HEK293 (cell line): ENCODE data around the gene CDCA8.

ENCODE experiments used
- CTCF ChIA-PET: fragments of 350-600 bp; formaldehyde crosslinking; extraction: SDS; loops from one replicate; lab custom pipeline; 2021; ENCODE audit warnings: antibody characterized with exemption; lab: Yijun Ruan, JAX
- POLR2A ChIA-PET: fragments of 300-600 bp; formaldehyde crosslinking; extraction: SDS; loops from one replicate; lab custom pipeline; 2020; ENCODE audit warnings: antibody characterized with exemption, inconsistent platforms; lab: Yijun Ruan, JAX
- H3K27ac ChIP-seq: fragments of 200-500 bp; sonication (Bioruptor generic); 2 replicates; pipeline ENCODE4 v1.5.1; 2014; ENCODE audit warnings: low read depth, low read length, control low read depth, inconsistent platforms; ENCODE audit errors: extremely low read depth
- H3K36me3 ChIP-seq, 2 experiments: fragments of 200-500 bp in 1 of 2; sonication (Bioruptor generic) in 1 of 2; 1 replicate in 1 of 2; 2 replicates in 1 of 2; pipeline ENCODE4 v1.5.1; 2014 to 2017; ENCODE audit warnings: inconsistent platforms in 2 of 2, low read length in 2 of 2; ENCODE audit not compliant: control insufficient read depth in 2 of 2, insufficient read depth in 1 of 2
- H3K4me1 ChIP-seq: fragments of 200-500 bp; sonication (Bioruptor generic); 2 replicates; pipeline ENCODE4 v1.5.1; 2014; ENCODE audit warnings: mild to moderate bottlenecking, low read length, inconsistent platforms; ENCODE audit not compliant: control insufficient read depth, insufficient read depth
- H3K4me3 ChIP-seq: 2 replicates; pipeline ENCODE4 v1.5.1; 2011; ENCODE audit warnings: low read depth, mild to moderate bottlenecking, control low read depth, low read length, moderate library complexity
- H3K9me3 ChIP-seq: fragments of 200-500 bp; sonication (Bioruptor generic); 2 replicates; pipeline ENCODE4 v1.5.1; 2014; ENCODE audit warnings: low read depth, low read length, inconsistent platforms; ENCODE audit not compliant: control insufficient read depth, insufficient read depth
- EGR2 ChIP-seq: fragments of 450-650 bp; formaldehyde crosslinking; IDR thresholded peaks from 2 replicates; pipeline ENCODE4 v1.5.1; 2016; ENCODE audit warnings: low read depth, missing biosample characterization, missing genetic modification characterization
- FEZF1 ChIP-seq: fragments of 450-650 bp; formaldehyde crosslinking; IDR thresholded peaks from 2 replicates; pipeline ENCODE4 v1.5.1; 2016; ENCODE audit warnings: missing biosample characterization, missing genetic modification characterization
- GLIS2 ChIP-seq: fragments of 450-650 bp; formaldehyde crosslinking; IDR thresholded peaks from 2 replicates; pipeline ENCODE4 v1.5.1; 2016; ENCODE audit warnings: missing biosample characterization, missing genetic modification characterization
- MZF1 ChIP-seq: fragments of 450-650 bp; formaldehyde crosslinking; IDR thresholded peaks from 2 replicates; pipeline ENCODE4 v1.5.1; 2017; ENCODE audit warnings: missing biosample characterization, missing genetic modification characterization, borderline replicate concordance
- SETDB1 ChIP-seq: IDR thresholded peaks from one replicate; pipeline ENCODE4 v1.6.1; 2017; ENCODE audit warnings: mild to moderate bottlenecking, low read length, moderate library complexity, mixed read lengths; ENCODE audit not compliant: insufficient read length
- TCF7L2 ChIP-seq: IDR thresholded peaks from 2 replicates; pipeline ENCODE4 v1.6.1; 2011; ENCODE audit warnings: low read depth, mild to moderate bottlenecking, inconsistent platforms, low read length, moderate library complexity, borderline replicate concordance
- WT1 ChIP-seq: fragments of 450-650 bp; formaldehyde crosslinking; IDR thresholded peaks from 2 replicates; pipeline ENCODE4 v1.5.1; 2016; ENCODE audit warnings: missing biosample characterization, missing genetic modification characterization
- ZBTB21 ChIP-seq: fragments of 450-650 bp; formaldehyde crosslinking; IDR thresholded peaks from 2 replicates; pipeline ENCODE4 v1.5.1; 2017; ENCODE audit warnings: missing biosample characterization, missing genetic modification characterization
- ZFHX2 ChIP-seq: fragments of 450-650 bp; formaldehyde crosslinking; conservative IDR thresholded peaks from 2 replicates; pipeline ENCODE4 v1.5.1; 2016; ENCODE audit warnings: missing biosample characterization, missing genetic modification characterization
- ZFP37 ChIP-seq: fragments of 450-650 bp; formaldehyde crosslinking; IDR thresholded peaks from 2 replicates; pipeline ENCODE4 v1.5.1; 2016; ENCODE audit warnings: missing biosample characterization, missing genetic modification characterization
- ZNF121 ChIP-seq: fragments of 450-650 bp; formaldehyde crosslinking; IDR thresholded peaks from 2 replicates; pipeline ENCODE4 v1.5.1; 2016; ENCODE audit warnings: missing biosample characterization, missing genetic modification characterization
- ZNF140 ChIP-seq: fragments of 450-650 bp; formaldehyde crosslinking; IDR thresholded peaks from 2 replicates; pipeline ENCODE4 v1.5.1; 2016; ENCODE audit warnings: missing biosample characterization, missing genetic modification characterization
- ZNF155 ChIP-seq: fragments of 450-650 bp; formaldehyde crosslinking; IDR thresholded peaks from 2 replicates; pipeline ENCODE4 v1.5.1; 2016; ENCODE audit warnings: missing biosample characterization, missing genetic modification characterization
- ZNF302 ChIP-seq: fragments of 450-650 bp; formaldehyde crosslinking; IDR thresholded peaks from 2 replicates; pipeline ENCODE4 v1.5.1; 2016; ENCODE audit warnings: missing biosample characterization, missing genetic modification characterization, low read depth
- ZNF423 ChIP-seq: fragments of 450-650 bp; formaldehyde crosslinking; IDR thresholded peaks from 2 replicates; pipeline ENCODE4 v1.5.1; 2016; ENCODE audit warnings: missing biosample characterization, missing genetic modification characterization
- ZNF473 ChIP-seq: fragments of 450-650 bp; formaldehyde crosslinking; IDR thresholded peaks from 2 replicates; pipeline ENCODE4 v1.5.1; 2017; ENCODE audit warnings: missing biosample characterization, missing genetic modification characterization
- ZNF510 ChIP-seq: fragments of 450-650 bp; formaldehyde crosslinking; IDR thresholded peaks from 2 replicates; pipeline ENCODE4 v1.5.1; 2018; ENCODE audit warnings: mild to moderate bottlenecking, missing genetic modification characterization, missing biosample characterization; ENCODE audit not compliant: insufficient replicate concordance
- ZNF555 ChIP-seq: fragments of 450-650 bp; formaldehyde crosslinking; conservative IDR thresholded peaks from 2 replicates; pipeline ENCODE4 v1.5.1; 2017; ENCODE audit warnings: missing biosample characterization, mild to moderate bottlenecking, missing genetic modification characterization, inconsistent platforms
- ZNF596 ChIP-seq: fragments of 450-650 bp; IDR thresholded peaks from 2 replicates; pipeline ENCODE4 v1.5.0; 2018; ENCODE audit warnings: missing biosample characterization, mild to moderate bottlenecking, missing genetic modification characterization, moderate library complexity
- ZNF624 ChIP-seq: fragments of 450-650 bp; formaldehyde crosslinking; IDR thresholded peaks from 2 replicates; pipeline ENCODE4 v1.5.1; 2017; ENCODE audit warnings: missing biosample characterization, missing genetic modification characterization
- ZNF777 ChIP-seq: fragments of 450-650 bp; formaldehyde crosslinking; IDR thresholded peaks from 2 replicates; pipeline ENCODE4 v1.5.1; 2017; ENCODE audit warnings: missing biosample characterization, missing genetic modification characterization, borderline replicate concordance
- ZNF837 ChIP-seq: fragments of 450-650 bp; formaldehyde crosslinking; IDR thresholded peaks from 2 replicates; pipeline ENCODE4 v1.5.1; 2016; ENCODE audit warnings: missing biosample characterization, missing genetic modification characterization
- TF ChIP-seq, protein P1 (sequence below): fragments of 450-650 bp; formaldehyde crosslinking; IDR thresholded peaks from 2 replicates; pipeline ENCODE4 v1.5.1; 2016; ENCODE audit warnings: missing biosample characterization, missing genetic modification characterization
- TF ChIP-seq, protein P2 (sequence below): fragments of 450-650 bp; formaldehyde crosslinking; IDR thresholded peaks from 2 replicates; pipeline ENCODE4 v1.5.1; 2016; ENCODE audit warnings: missing biosample characterization, missing genetic modification characterization
- TF ChIP-seq, protein P3 (sequence below): fragments of 450-650 bp; formaldehyde crosslinking; optimal IDR thresholded peaks from 2 replicates; pipeline ENCODE3; 2016; ENCODE audit warnings: missing biosample characterization, mild to moderate bottlenecking, missing genetic modification characterization
- TF ChIP-seq, protein P4 (sequence below): fragments of 450-650 bp; formaldehyde crosslinking; IDR thresholded peaks from 2 replicates; pipeline ENCODE4 v1.5.1; 2016; ENCODE audit warnings: missing biosample characterization, missing genetic modification characterization
- TF ChIP-seq, protein P5 (sequence below): fragments of 450-650 bp; formaldehyde crosslinking; IDR thresholded peaks from 2 replicates; pipeline ENCODE4 v1.5.1; 2017; ENCODE audit warnings: missing biosample characterization, missing genetic modification characterization

CDCA8 gene

DNA sequence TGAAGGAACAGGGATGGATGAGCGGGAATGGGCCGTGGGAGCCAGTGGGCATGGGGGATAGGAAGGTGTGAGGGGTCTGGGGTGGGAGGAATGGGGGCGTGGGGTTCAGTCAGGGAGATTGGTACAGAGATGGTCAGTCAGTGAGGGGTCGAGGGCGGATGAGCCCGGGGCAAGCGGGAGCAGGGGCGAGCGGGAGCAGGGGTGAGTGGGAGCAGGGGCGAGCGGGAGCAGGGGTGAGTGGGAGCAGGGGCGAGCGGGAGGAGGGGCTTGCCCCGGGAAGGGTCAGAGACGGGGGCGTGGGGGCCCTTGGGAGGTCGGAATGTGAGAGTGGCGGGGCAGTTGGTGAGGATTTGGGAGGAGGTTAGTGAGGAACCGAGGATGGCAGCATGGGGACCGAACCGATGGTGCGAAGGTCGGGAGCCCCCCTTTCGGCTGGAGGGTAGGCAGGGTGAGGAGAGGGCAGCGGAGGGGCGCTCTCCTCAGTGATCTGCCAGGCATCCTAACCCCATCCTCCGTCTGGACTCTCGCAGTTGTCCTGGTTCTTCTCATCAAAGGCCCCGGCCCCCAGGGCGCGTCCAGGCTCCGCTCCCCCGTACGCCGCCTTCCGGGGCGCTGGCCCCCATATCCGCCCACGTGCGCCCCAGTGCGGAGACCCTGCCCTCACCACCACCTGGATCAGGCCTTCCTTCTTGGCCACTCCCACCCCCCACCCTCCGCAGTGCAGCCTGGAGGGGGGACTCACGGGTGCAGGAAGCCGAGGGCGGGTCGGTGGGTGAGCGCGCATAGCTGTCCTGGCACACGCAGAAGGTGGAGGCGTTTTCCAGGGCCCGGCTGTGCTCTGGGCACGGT lies 61.4 kb downstream of the CDCA8 start (continued):
- TF ChIP-seq, protein P1, sequence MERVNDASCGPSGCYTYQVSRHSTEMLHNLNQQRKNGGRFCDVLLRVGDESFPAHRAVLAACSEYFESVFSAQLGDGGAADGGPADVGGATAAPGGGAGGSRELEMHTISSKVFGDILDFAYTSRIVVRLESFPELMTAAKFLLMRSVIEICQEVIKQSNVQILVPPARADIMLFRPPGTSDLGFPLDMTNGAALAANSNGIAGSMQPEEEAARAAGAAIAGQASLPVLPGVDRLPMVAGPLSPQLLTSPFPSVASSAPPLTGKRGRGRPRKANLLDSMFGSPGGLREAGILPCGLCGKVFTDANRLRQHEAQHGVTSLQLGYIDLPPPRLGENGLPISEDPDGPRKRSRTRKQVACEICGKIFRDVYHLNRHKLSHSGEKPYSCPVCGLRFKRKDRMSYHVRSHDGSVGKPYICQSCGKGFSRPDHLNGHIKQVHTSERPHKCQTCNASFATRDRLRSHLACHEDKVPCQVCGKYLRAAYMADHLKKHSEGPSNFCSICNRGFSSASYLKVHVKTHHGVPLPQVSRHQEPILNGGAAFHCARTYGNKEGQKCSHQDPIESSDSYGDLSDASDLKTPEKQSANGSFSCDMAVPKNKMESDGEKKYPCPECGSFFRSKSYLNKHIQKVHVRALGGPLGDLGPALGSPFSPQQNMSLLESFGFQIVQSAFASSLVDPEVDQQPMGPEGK (tag by site-specific recombination) = peak; percentile 54; the same call in 1 of the 2 replicates
- no peak for TF ChIP-seq ZNF302 (tag by site-specific recombination)
- peak; percentile 90 for TF ChIP-seq ZFHX2 (tag by site-specific recombination)
- no peak for TF ChIP-seq ZNF555 (tag by site-specific recombination)
- TF ChIP-seq ZFP37 (tag by site-specific recombination) = no peak
- no peak for TF ChIP-seq ZNF596 (tag by site-specific recombination)
- TF ChIP-seq ZNF510 (tag by site-specific recombination) = no peak
- TF ChIP-seq ZNF777 (tag by site-specific recombination) = peak; percentile 43; the same call in 1 of the 2 replicates
- TF ChIP-seq, protein P2, sequence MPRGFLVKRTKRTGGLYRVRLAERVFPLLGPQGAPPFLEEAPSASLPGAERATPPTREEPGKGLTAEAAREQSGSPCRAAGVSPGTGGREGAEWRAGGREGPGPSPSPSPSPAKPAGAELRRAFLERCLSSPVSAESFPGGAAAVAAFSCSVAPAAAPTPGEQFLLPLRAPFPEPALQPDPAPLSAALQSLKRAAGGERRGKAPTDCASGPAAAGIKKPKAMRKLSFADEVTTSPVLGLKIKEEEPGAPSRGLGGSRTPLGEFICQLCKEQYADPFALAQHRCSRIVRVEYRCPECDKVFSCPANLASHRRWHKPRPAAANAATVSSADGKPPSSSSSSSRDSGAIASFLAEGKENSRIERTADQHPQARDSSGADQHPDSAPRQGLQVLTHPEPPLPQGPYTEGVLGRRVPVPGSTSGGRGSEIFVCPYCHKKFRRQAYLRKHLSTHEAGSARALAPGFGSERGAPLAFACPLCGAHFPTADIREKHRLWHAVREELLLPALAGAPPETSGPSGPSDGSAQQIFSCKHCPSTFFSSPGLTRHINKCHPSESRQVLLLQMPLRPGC (tag by site-specific recombination) = no peak
- TF ChIP-seq, protein P3, sequence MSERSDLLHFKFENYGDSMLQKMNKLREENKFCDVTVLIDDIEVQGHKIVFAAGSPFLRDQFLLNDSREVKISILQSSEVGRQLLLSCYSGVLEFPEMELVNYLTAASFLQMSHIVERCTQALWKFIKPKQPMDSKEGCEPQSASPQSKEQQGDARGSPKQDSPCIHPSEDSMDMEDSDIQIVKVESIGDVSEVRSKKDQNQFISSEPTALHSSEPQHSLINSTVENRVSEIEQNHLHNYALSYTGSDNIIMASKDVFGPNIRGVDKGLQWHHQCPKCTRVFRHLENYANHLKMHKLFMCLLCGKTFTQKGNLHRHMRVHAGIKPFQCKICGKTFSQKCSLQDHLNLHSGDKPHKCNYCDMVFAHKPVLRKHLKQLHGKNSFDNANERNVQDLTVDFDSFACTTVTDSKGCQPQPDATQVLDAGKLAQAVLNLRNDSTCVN = no peak

DNA sequence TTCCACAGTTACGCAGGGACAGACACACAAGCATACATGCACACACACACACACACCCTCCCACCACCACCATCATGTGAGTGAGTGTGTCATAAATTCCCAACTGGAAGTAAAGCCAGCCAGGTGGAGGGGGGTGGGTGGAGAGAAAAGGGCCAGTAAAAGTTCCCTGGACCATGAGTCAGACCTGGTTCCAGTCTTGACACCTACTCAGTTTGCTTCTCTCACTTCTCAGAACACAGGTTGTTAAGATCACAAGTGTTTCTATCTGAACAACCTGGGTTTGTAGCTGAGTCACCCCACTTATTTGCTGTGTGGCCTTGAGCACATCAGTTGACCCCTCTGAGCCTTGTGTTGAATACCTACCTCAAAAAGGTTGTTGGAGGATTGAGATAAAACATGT lies 63.0 kb downstream of the CDCA8 start:
- Histone ChIP-seq H3K4me1 (no peaks in the 10 kb centered on the region), H3K36me3 (no peaks in the 10 kb centered on the region), H3K9me3 (no peaks in the 10 kb centered on the region), H3K27ac (no peak overlapping the region), H3K4me3 (no peak overlapping the region)
- CTCF ChIA-PET = interaction anchor here (0.6 to 0.7 kb wide), 3 partner anchors 11 to 171 kb away, joined by 3 to 4 read pairs (median 3); no protein-coding TSS in a partner anchor
- POLR2A ChIA-PET = interaction anchor here (1.5 kb wide), 1 partner anchor 63 kb away, joined by 5 read pairs; the partner anchor contains the start of gene CDCA8
- TF ChIP-seq ZNF302 (tag by site-specific recombination) = no peak
- TF ChIP-seq ZNF423 (tag by site-specific recombination) = no peak
- TF ChIP-seq ZNF837 (tag by site-specific recombination) = no peak
- no peak for TF ChIP-seq MZF1 (tag by site-specific recombination)
- peak; percentile 96 for TF ChIP-seq EGR2 (tag by site-specific recombination)
- TF ChIP-seq, protein P3 = no peak
- TF ChIP-seq GLIS2 = 0 out of 2 replicates have a peak, but pooled peaks have one; percentile 31
- TF ChIP-seq ZBTB21 (tag by site-specific recombination) = no peak
- no peak for TF ChIP-seq ZNF140 (tag by site-specific recombination)
- peak; percentile 97 for TF ChIP-seq ZFHX2 (tag by site-specific recombination)
- no peak for TF ChIP-seq FEZF1 (tag by site-specific recombination)
- TF ChIP-seq TCF7L2 = no peak
- TF ChIP-seq SETDB1 = no peak
- TF ChIP-seq ZNF624 (tag by site-specific recombination) = no peak
- no peak for TF ChIP-seq ZNF121 (tag by site-specific recombination)
- TF ChIP-seq ZNF473 (tag by site-specific recombination) = no peak
- TF ChIP-seq, protein P4, sequence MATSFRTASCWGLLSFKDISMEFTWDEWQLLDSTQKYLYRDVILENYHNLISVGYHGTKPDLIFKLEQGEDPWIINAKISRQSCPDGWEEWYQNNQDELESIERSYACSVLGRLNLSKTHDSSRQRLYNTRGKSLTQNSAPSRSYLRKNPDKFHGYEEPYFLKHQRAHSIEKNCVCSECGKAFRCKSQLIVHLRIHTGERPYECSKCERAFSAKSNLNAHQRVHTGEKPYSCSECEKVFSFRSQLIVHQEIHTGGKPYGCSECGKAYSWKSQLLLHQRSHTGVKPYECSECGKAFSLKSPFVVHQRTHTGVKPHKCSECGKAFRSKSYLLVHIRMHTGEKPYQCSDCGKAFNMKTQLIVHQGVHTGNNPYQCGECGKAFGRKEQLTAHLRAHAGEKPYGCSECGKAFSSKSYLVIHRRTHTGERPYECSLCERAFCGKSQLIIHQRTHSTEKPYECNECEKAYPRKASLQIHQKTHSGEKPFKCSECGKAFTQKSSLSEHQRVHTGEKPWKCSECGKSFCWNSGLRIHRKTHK (tag by site-specific recombination) = no peak
- no peak for TF ChIP-seq ZNF155
- no peak for TF ChIP-seq WT1 (tag by site-specific recombination)
- TF ChIP-seq, protein P5, sequence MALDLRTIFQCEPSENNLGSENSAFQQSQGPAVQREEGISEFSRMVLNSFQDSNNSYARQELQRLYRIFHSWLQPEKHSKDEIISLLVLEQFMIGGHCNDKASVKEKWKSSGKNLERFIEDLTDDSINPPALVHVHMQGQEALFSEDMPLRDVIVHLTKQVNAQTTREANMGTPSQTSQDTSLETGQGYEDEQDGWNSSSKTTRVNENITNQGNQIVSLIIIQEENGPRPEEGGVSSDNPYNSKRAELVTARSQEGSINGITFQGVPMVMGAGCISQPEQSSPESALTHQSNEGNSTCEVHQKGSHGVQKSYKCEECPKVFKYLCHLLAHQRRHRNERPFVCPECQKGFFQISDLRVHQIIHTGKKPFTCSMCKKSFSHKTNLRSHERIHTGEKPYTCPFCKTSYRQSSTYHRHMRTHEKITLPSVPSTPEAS = peak; percentile 58; the same call in 1 of the 2 replicates
